IMR-90 (cell line): ENCODE results near the gene PPP2R1B. TPM values are rescaled to one million over a fixed set of nuclear protein-coding genes. Genes with fewer than 3 reads are reported as not detected.

ENCODE experiments used
- ATAC-seq: fragments of 200-7000 bp; cut with Tn5 transposase; 2 replicates; pipeline ENCODE4 v1.9.1; 2020; ENCODE audit warnings: low read depth, mild to moderate bottlenecking, moderate library complexity
- BruUV-seq: library from RNA; stranded (reverse); fragments of 400-500 nt; replicated peaks from 2 replicates; lab custom pipeline; 2021; lab: Mats Ljungman, UMichigan
- CTCF ChIA-PET: fragments of 300-600 bp; formaldehyde crosslinking; extraction: SDS; loops from one replicate; lab custom pipeline; 2021; ENCODE audit warnings: antibody characterized with exemption; lab: Yijun Ruan, JAX
- POLR2A ChIA-PET: fragments of 300-600 bp; sonication (Branson Sonifier 250); formaldehyde crosslinking; loops from one replicate; lab custom pipeline; 2022; ENCODE audit warnings: antibody characterized with exemption; ENCODE audit not compliant: unreplicated experiment; lab: Charles Lee
- DNase-seq: peaks from one replicate; pipeline ENCODE4 v3.0.0; 2013
- H2AFZ ChIP-seq: replicated peaks from 2 replicates; pipeline ENCODE3; 2013; ENCODE audit warnings: low read length, mild to moderate bottlenecking; ENCODE audit not compliant: poor library complexity
- H2AK5ac ChIP-seq: 2 replicates; pipeline ENCODE4 v1.6.1; 2013; ENCODE audit warnings: low read depth, low read length, inconsistent platforms
- H2AK9ac ChIP-seq: replicated peaks from 2 replicates; pipeline ENCODE3; 2013; ENCODE audit warnings: mild to moderate bottlenecking, low read depth, low read length, moderate library complexity; ENCODE audit not compliant: poor library complexity
- H2BK120ac ChIP-seq: 2 replicates; pipeline ENCODE4 v1.6.1; 2013; ENCODE audit warnings: low read depth, low read length, inconsistent platforms
- H2BK15ac ChIP-seq: 3 replicates; pipeline ENCODE4 v1.6.1; 2013; ENCODE audit warnings: low read depth, low read length, inconsistent platforms
- H2BK20ac ChIP-seq: 2 replicates; pipeline ENCODE4 v1.6.1; 2013; ENCODE audit warnings: low read depth, mild to moderate bottlenecking, inconsistent platforms, low read length, moderate library complexity
- H2BK5ac ChIP-seq: 2 replicates; pipeline ENCODE4 v1.6.1; 2013; ENCODE audit warnings: mild to moderate bottlenecking, low read depth, low read length, inconsistent platforms; ENCODE audit not compliant: poor library complexity, severe bottlenecking
- H3K14ac ChIP-seq: replicated peaks from 2 replicates; pipeline ENCODE4 v1.6.1; 2013; ENCODE audit warnings: low read depth, low read length, inconsistent platforms
- H3K18ac ChIP-seq: 2 replicates; pipeline ENCODE4 v1.6.1; 2013; ENCODE audit warnings: low read depth, low read length, control low read depth
- H3K23ac ChIP-seq: 2 replicates; pipeline ENCODE4 v1.6.1; 2013; ENCODE audit warnings: low read depth, low read length, inconsistent platforms
- H3K27ac ChIP-seq: 2 replicates; pipeline ENCODE4 v1.5.1; 2013; ENCODE audit warnings: mild to moderate bottlenecking, control low read depth, low read length; ENCODE audit not compliant: insufficient read depth
- H3K27me3 ChIP-seq: 2 replicates; pipeline ENCODE4 v1.6.1; 2013; ENCODE audit warnings: low read length; ENCODE audit not compliant: control insufficient read depth, insufficient read depth
- H3K36me3 ChIP-seq: 2 replicates; pipeline ENCODE4 v1.6.1; 2013; ENCODE audit warnings: low read length, mixed read lengths; ENCODE audit not compliant: control insufficient read depth, insufficient read depth
- H3K4ac ChIP-seq: 2 replicates; pipeline ENCODE4 v1.6.1; 2013; ENCODE audit warnings: low read depth, low read length, inconsistent platforms
- H3K4me1 ChIP-seq: 2 replicates; pipeline ENCODE4 v1.6.1; 2013; ENCODE audit warnings: low read length, mixed read lengths; ENCODE audit not compliant: control insufficient read depth, insufficient read depth
- H3K4me2 ChIP-seq: 2 replicates; pipeline ENCODE4 v1.6.1; 2013; ENCODE audit warnings: low read depth, mild to moderate bottlenecking, control low read depth, low read length, moderate library complexity
- H3K4me3 ChIP-seq: 2 replicates; pipeline ENCODE4 v1.5.1; 2013; ENCODE audit warnings: low read depth, mild to moderate bottlenecking, control low read depth, low read length, moderate library complexity; ENCODE audit not compliant: insufficient read depth
- H3K56ac ChIP-seq: 2 replicates; pipeline ENCODE4 v1.6.1; 2013; ENCODE audit warnings: low read length, inconsistent platforms; ENCODE audit not compliant: insufficient read depth; ENCODE audit errors: extremely low read depth
- H3K79me1 ChIP-seq, 2 experiments: 2 replicates each; pipeline ENCODE4 v1.6.1; 2013; ENCODE audit warnings: low read length in 2 of 2, inconsistent platforms in 1 of 2, low read depth in 1 of 2
- H3K9ac ChIP-seq: 2 replicates; pipeline ENCODE4 v1.6.1; 2013; ENCODE audit warnings: low read depth, low read length, control low read depth
- H3K9me1 ChIP-seq: 2 replicates; pipeline ENCODE4 v1.6.1; 2013; ENCODE audit warnings: low read length, inconsistent platforms; ENCODE audit not compliant: insufficient read depth
- H3K9me3 ChIP-seq: 2 replicates; pipeline ENCODE4 v1.6.1; 2013; ENCODE audit warnings: low read length; ENCODE audit not compliant: control insufficient read depth, insufficient read depth
- H4K20me1 ChIP-seq: 2 replicates; pipeline ENCODE4 v1.6.1; 2013; ENCODE audit warnings: low read length, inconsistent platforms; ENCODE audit not compliant: insufficient read depth
- H4K5ac ChIP-seq: 2 replicates; pipeline ENCODE4 v1.6.1; 2013; ENCODE audit warnings: mild to moderate bottlenecking, low read depth, low read length, control low read depth
- H4K8ac ChIP-seq, 2 experiments: 2 replicates each; pipeline ENCODE4 v1.6.1; 2013; ENCODE audit warnings: low read depth in 2 of 2, low read length in 2 of 2, control low read depth in 1 of 2, inconsistent platforms in 1 of 2
- H4K91ac ChIP-seq: 2 replicates; pipeline ENCODE4 v1.6.1; 2013; ENCODE audit warnings: low read depth, low read length, inconsistent platforms; ENCODE audit not compliant: insufficient read depth
- CEBPB ChIP-seq: IDR thresholded peaks from 2 replicates; pipeline ENCODE4 v1.6.1; 2012; ENCODE audit warnings: low read depth, low read length, improper control_type of control experiment
- CTCF ChIP-seq: conservative IDR thresholded peaks from 2 replicates; pipeline ENCODE4 v1.5.1; 2012; ENCODE audit warnings: mild to moderate bottlenecking, low read depth, low read length, improper control_type of control experiment
- ELK1 ChIP-seq: fragments of 150-350 bp; IDR thresholded peaks from 2 replicates; pipeline ENCODE4 v1.6.1; 2016; ENCODE audit warnings: low read depth, mild to moderate bottlenecking, low read length, moderate library complexity, borderline replicate concordance
- MAFK ChIP-seq: IDR thresholded peaks from 2 replicates; pipeline ENCODE4 v1.6.1; 2012; ENCODE audit warnings: low read depth, low read length, improper control_type of control experiment
- MXI1 ChIP-seq: IDR thresholded peaks from 2 replicates; pipeline ENCODE4 v1.6.1; 2012; ENCODE audit warnings: low read depth, mild to moderate bottlenecking, low read length, moderate library complexity, borderline replicate concordance
- POLR2A ChIP-seq: IDR thresholded peaks from 2 replicates; pipeline ENCODE4 v1.6.1; 2012; ENCODE audit warnings: mild to moderate bottlenecking, low read depth, low read length
- RCOR1 ChIP-seq: IDR thresholded peaks from 2 replicates; pipeline ENCODE4 v1.6.1; 2012; ENCODE audit warnings: mild to moderate bottlenecking, low read length, improper control_type of control experiment; ENCODE audit not compliant: insufficient replicate concordance
- RFX5 ChIP-seq: IDR thresholded peaks from 2 replicates; pipeline ENCODE4 v1.8.0; 2012; ENCODE audit warnings: low read depth, mild to moderate bottlenecking, low read length, moderate library complexity
- WGBS, 2 experiments: methylation state at CpG; one replicate each; pipeline versions ENCODE4 v1.1.5 to v1.1.7; 2013; ENCODE audit warnings: missing lambda C conversion rate in 2 of 2; ENCODE audit not compliant: insufficient read length in 1 of 2; ENCODE audit errors: extremely low coverage in 2 of 2; 5-methylcytosine and 5-hydroxymethylcytosine counted together
- dilution Hi-C: fragments of 300-500 bp; cut with HindIII; formaldehyde crosslinking; loops from one replicate; pipeline ENCODE4 v1.14.3; 2018; ENCODE audit warnings: low sequenced_read_pairs; ENCODE audit not compliant: unreplicated experiment
- in situ Hi-C: fragments of 300-500 bp; cut with MboI; formaldehyde crosslinking; loops from 3 replicates; pipeline ENCODE4 v1.14.3; 2019; ENCODE audit warnings: low sequenced_read_pairs, inconsistent platforms, mixed read lengths
- intact Hi-C: fragments of 100-400 bp; cut with micrococcal nuclease; formaldehyde crosslinking; loops from 2 replicates; pipeline ENCODE4 v1.10.0; 2022
- polyA plus RNA-seq, 3 experiments: library from polyadenylated mRNA; depleted of rRNA; stranded (reverse); fragments of >200 nt; gene quantifications; 2 replicates each; pipeline ENCODE4 v1.2.3, GENCODE V29; 2012; ENCODE audit warnings: low replicate concordance in 1 of 3
- total RNA-seq: library from RNA; depleted of rRNA; stranded (reverse); fragments of >200 nt; gene quantifications from 2 replicates; pipeline ENCODE4 v1.2.3, GENCODE V29; 2012
- TF ChIP-seq, protein P1 (sequence below): fragments of 150-350 bp; IDR thresholded peaks from 2 replicates; pipeline ENCODE4 v1.6.1; 2017; ENCODE audit warnings: mild to moderate bottlenecking, antibody characterized with exemption, low read length, low read depth

PPP2R1B gene
- total and polyA plus RNA-seq, 2 of the 4 experiments (the other 2 are of a cell fraction), result 23.0 to 62.9 TPM

GRCh38 chr11:111691176-111691575 lies 75.0 kb downstream of the PPP2R1B start:
- H3K4me3 ChIP-seq, result no peak overlapping the region
- H2BK20ac ChIP-seq, result no peak overlapping the region
- dilution Hi-C loops (no loop called here), intact Hi-C loops (loop anchor here (5.0 to 10.0 kb wide), 2 partner anchors 39 to 86 kb away; partner anchors contain the start of gene SIK2), in situ Hi-C loops (no loop called here)
- peaks cover 4% of the 10 kb centered on the region for H3K9me1 ChIP-seq
- no peak overlapping the region for H3K4me2 ChIP-seq
- H3K36me3 ChIP-seq, result peaks cover 9% of the 10 kb centered on the region
- H3K27ac ChIP-seq, result no peak overlapping the region
- H3K9me3 ChIP-seq, result no peaks in the 10 kb centered on the region
- DNase-seq (no peak), ATAC-seq (no peak)
- no CpG with 5 or more reads among the region's 2 CpGs for WGBS, 2 experiments
- H2BK15ac ChIP-seq, result 0 out of 3 replicates have a peak overlapping the region, but pooled peaks have one; percentile 42
- H3K23ac ChIP-seq, result no peak overlapping the region
- no peak overlapping the region for H2BK120ac ChIP-seq
- peaks cover 6% of the 10 kb centered on the region for H3K4me1 ChIP-seq
- no TSS peak for BruUV-seq
- H4K8ac ChIP-seq, result no peak overlapping the region
- no peak overlapping the region for H2AK5ac ChIP-seq
- no peak overlapping the region for H3K14ac ChIP-seq
- no peak overlapping the region for H4K91ac ChIP-seq
- H2AK9ac ChIP-seq, result no peak overlapping the region
- H3K9ac ChIP-seq, result no peak overlapping the region
- no peak overlapping the region for H4K5ac ChIP-seq
- no peak overlapping the region for H2BK5ac ChIP-seq
- no peak overlapping the region; the same call in 1 of the 2 replicates for H3K18ac ChIP-seq
- POLR2A ChIA-PET, result no interaction called here
- no peaks in the 10 kb centered on the region for H4K20me1 ChIP-seq
- CTCF ChIA-PET, result interaction anchor here (1.3 kb wide), 1 partner anchor 41 kb away, joined by 4 read pairs; no protein-coding TSS in a partner anchor
- TF ChIP-seq POLR2A, result no peak
- no peak for TF ChIP-seq ELK1
- TF ChIP-seq CEBPB, result no peak
- no peak for TF ChIP-seq RFX5
- TF ChIP-seq RCOR1, result no peak
- TF ChIP-seq, protein P1, sequence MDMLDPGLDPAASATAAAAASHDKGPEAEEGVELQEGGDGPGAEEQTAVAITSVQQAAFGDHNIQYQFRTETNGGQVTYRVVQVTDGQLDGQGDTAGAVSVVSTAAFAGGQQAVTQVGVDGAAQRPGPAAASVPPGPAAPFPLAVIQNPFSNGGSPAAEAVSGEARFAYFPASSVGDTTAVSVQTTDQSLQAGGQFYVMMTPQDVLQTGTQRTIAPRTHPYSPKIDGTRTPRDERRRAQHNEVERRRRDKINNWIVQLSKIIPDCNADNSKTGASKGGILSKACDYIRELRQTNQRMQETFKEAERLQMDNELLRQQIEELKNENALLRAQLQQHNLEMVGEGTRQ, result no peak
- TF ChIP-seq MXI1, result no peak
- TF ChIP-seq CTCF, result no peak
- TF ChIP-seq MAFK, result no peak
- no peak overlapping the region for H3K56ac ChIP-seq
- H3K27me3 ChIP-seq, result no peaks in the 10 kb centered on the region
- no peak overlapping the region for H3K4ac ChIP-seq
- no peak overlapping the region for H2AFZ ChIP-seq
- H3K79me1 ChIP-seq, result peaks cover 15 to 26% of the 10 kb centered on the region in 2 experiments
